ENCODE measurements around the gene AMBRA1.
A peak's percentile ranks its signal among the peaks of the same experiment; 100 is the strongest.

AMBRA1 gene

GRCh38 chr11:46593550-46594373 is at the start of gene AMBRA1:
Gene AMBRA1, minus strand, starts transcription at chr11:46594023. Its CDS starts 45,643 bp downstream, at chr11:46548380.
- TF ChIP-seq CTCF (IDR thresholded peaks at IDR 0.05; ENCODE audit: low read depth, low read length): no peak
- DNase-seq (ENCODE audit: extremely low read depth, low read depth): peak; percentile 80

- DNase-seq (ENCODE audit: extremely low read depth, low read depth): no peak
- no peak for TF ChIP-seq CTCF (IDR thresholded peaks at IDR 0.05; ENCODE audit: low read depth, low read length)
These were observed 49.7 kb upstream of the AMBRA1 start for GRCh38 chr11:46643531-46643930.

- TF ChIP-seq CTCF (IDR thresholded peaks at IDR 0.05; ENCODE audit: low read depth, low read length): no peak
These were observed 49.0 kb upstream of the AMBRA1 start for GRCh38 chr11:46642627-46643335.

GRCh38 chr11:46641639-46642038 is 47.8 kb upstream of the AMBRA1 start:
- no peak for DNase-seq (ENCODE audit: extremely low read depth, low read depth)
- no peak for TF ChIP-seq CTCF (IDR thresholded peaks at IDR 0.05; ENCODE audit: low read depth, low read length)

More at GRCh38 chr11:46642627-46643335, 49.0 kb upstream of the AMBRA1 start:
- no peak for DNase-seq (ENCODE audit: extremely low read depth, low read depth)

- DNase-seq (ENCODE audit: extremely low read depth, low read depth): no peak
- no peak for TF ChIP-seq CTCF (IDR thresholded peaks at IDR 0.05; ENCODE audit: low read depth, low read length)
These were observed 46.4 kb upstream of the AMBRA1 start for GRCh38 chr11:46640036-46640788.

GRCh38 chr11:46639197-46639839 is 45.5 kb upstream of the AMBRA1 start:
- DNase-seq (ENCODE audit: extremely low read depth, low read depth): no peak
- no peak for TF ChIP-seq CTCF (IDR thresholded peaks at IDR 0.05; ENCODE audit: low read depth, low read length)

Measured in AG09319 (cell line).